Measurements from ENCODE around the gene MAL.

The MAL gene

DNA sequence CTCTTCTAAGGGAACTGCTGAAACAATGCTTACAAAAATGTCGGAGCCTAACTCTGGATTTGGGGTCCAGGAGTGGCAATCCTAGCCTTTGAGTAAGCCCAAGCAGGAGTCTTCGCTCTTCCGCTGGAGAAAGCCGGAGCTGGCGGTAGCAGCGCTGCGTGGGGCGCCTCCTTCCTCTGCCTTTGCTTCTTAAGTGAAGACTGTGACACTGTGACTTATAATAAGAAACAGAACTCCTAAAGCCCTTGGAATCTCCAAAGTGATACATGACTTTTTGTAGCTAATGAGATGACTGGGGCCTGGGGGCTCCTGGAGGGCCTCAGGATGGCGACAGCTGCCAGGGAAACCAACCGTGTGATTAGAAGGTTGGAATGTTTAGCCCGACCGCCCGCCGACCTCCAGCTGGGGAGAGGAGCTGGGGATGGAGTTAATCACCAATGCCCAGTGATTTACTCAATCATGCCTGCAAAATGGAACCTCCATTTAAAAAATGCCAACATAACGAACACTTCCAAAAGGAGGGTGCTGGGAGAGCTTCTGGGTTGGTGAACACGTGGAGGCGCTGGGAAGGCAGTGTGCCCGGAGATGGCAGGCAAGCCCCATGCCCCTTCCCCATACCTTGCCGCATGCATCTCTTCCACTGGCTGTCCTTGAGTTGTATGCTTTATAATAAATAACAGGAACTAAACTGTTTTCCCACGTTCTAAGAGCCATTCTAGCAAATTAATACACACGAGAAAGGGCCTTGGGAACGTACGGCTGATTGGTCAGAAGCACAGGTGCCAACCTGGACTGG, 29.0 kb upstream of the MAL start:
- DNase-seq = no peak

DNA sequence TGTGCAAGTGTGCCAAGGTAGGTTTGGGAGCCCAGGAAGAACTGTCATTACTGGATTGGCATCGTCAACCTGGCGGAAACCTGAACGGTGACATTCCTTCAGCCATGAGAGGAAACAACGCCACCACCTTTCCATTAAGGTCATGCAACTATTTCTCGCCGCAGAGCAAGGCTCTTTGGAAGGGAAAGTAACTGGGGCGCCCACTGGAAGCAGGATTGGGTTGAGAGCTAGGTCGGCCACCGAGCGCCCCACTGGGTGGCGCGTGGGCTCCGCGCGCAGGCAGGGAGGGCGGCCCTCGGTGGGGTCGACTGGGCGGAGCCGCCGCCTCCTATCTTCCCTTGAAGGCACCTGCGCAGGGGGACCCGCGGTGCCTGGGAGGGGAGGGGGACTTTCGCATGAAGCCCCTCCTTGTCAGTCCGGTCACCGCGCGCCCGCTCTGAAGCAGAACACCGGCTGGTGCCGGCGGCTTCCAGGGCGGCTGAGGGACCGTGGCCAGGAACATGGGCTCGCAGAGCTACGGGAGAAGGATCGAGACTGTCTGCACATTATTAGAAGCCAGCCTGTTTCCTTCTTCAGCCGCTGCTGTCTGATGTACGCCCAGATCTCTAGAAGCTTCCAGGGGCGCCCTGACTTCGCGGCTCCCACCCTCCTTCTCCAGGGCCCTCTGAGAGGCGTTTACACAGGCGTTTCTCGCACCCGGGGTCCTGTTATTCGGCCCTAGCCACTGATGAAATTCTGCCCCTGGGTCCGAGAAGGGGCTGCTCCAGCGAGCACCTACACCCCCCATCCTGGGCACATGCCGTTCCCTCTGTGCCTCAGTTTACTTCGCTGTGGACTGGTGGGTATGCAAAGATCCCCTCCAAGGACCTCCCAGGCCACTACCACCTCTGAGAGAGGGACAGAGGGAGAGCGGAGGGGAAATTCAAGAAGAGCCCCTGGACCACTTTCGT, 27.3 kb upstream of the MAL start:
- DNase-seq = no peak

DNA sequence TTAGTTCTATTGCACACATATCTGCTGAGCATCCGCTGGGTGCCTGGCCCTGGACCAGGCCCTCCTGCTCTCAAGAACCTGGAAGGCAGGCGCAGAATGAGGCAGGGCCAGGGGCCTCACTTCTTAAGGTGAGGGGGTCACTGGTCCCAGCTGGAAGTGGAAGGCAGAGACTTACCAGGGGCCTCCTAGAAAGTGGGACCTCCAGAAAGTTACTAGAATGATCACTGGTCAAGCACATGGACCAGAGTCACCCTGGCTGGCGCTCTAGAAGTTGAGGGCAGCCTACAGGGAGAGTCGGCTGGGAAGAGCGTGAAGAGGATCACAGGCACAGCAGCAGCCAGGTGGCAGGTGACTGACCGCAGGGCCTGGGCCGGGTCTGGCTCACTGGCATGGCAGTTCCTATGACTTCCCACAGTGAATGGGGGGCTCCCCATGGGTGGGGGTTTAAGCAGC, 26.1 kb upstream of the MAL start:
- DNase-seq = no peak

DNA sequence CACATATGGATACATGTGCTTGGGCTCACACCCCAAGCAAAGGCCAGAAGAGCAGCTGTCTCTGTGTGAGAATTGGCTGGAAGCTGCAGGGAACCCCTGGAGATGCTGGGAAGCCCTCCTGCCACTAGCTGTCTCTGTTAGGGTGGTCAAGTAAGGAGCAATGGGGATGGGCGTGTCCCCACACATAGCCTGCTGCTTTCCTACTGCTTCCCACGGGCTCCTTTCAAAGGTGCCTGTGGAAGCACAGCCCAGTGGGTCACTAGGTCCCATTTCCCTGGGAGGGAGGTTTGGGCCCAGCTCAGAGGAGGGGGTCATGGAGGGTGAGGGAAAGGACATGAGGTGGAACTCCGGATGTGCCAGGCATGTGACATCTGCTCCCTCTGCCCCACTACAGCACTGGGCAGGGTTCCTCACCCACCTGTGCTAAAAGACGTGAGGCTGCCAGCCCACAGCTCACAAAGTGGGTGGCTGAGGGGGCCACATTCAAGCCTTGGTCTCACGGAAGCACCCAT, 24.4 kb upstream of the MAL start:
- DNase-seq = no peak

DNA sequence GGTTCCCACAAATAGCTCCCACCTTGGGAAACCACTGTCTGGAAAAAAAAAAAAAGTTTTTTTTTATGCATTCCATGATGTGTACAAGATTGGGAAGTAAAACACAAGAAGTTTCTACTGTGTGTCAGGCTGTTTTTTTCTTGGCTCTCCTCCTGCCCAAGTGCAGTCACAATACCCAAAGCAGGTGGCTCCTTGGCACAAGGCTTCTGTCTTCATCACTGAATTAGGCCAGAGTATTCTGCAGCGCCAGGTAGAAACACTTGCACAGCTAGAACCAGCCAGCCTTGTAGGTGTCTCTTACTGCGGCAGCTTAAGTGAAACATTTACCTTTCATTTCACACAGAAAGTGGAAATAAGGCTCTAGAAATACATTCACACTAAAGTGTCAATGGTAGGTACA, 23.8 kb upstream of the MAL start:
- DNase-seq = no peak

GRCh38 chr2:95002498-95002897, 23.0 kb upstream of the MAL start:
- DNase-seq = no peak

DNA sequence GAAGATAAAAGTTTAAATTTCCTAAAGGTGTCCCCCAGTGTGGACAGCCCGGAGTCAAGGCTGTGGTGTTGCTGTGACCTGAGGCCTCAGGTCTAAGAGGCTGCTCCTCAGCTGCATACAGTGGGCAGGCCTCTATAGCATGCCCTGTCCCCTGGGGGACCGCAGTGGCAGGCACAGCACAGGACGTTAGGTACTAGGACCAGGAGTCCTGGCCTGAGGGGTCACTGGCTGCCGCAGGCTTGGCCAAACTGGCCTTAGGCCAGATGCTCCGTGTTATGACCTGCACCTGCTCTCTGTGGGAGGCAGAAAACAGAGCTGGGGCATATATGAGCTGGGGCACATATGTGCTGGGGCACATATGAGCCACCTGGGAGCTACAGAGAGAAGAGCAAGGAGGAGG, 21.2 kb upstream of the MAL start:
- DNase-seq = no peak

DNA sequence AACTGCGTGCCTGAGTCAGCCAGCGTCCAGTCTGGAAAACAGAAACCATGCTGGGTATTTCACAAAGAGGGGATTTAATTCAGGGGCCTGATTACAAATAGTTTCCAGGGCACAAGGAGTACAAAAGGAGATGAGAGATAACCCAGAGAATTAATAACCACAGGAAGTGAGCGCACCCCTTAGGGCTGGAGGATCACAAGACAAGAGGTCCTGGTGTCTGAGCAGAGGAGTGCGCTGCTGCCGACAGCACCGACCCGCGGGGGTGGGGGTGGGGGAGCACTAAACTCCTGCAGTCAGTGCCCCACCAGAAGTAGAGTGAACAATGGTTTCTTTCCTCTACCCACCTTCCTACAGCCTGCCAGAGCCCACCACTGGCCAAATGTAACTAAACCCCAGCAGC, 20.8 kb upstream of the MAL start:
- no peak for DNase-seq

GRCh38 chr2:95005726-95006125, 19.8 kb upstream of the MAL start:
- DNase-seq = no peak

GRCh38 chr2:95006588-95006987, 18.9 kb upstream of the MAL start:
- DNase-seq = no peak

DNA sequence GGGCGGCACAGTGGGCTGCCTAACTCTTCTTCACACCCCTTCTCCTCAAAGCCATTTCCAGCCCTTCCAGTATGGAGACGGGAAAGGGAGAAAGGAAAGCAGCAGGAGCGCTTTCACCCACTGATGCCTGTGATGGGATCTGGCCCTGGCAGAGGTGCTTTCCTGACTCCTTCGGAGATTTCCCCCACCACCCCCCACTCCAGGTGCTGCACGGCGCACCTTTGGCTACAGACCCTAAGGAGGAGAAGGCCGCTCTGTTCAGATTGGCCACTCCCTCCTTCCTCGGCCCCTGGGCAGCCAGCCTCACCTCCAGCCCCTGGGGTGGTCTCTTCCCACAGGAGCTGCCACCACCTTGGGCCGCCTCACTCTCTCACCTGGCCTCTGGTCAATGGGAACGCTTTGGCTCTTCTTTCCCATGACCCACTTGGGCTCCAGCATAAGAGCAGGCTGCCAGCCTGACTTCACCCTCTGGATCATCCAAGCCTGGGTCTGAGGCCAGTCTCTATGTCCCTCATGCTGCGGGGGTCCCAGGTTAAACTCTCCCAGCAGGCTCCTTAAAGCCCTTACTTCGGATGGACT, 18.4 kb upstream of the MAL start:
- DNase-seq = no peak

- DNase-seq = no peak
These were observed 17.7 kb upstream of the MAL start for GRCh38 chr2:95007822-95008221.

- DNase-seq = no peak
These were observed 17.2 kb upstream of the MAL start for GRCh38 chr2:95008306-95008705.

DNA sequence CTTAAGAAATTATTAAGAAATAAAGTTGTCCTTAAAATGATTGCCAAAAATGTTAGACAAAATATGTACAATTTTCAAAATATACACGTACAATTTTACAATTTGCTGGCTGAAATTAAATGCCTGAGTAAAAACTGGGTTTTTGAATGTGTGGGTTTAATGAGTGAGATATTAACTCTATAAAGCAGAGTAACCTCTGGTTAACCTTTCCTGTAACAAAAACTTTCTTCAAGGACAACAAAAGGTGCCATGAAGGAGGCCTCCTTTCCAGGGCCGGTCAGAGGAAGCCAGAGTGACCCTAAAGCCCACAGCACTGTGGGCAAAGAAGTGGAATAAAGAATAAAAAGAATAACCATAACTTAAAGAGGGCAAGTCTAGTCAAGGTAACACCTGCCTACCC, 16.5 kb upstream of the MAL start:
- DNase-seq = no peak

GRCh38 chr2:95009412-95009811, 16.1 kb upstream of the MAL start:
- no peak for DNase-seq

DNA sequence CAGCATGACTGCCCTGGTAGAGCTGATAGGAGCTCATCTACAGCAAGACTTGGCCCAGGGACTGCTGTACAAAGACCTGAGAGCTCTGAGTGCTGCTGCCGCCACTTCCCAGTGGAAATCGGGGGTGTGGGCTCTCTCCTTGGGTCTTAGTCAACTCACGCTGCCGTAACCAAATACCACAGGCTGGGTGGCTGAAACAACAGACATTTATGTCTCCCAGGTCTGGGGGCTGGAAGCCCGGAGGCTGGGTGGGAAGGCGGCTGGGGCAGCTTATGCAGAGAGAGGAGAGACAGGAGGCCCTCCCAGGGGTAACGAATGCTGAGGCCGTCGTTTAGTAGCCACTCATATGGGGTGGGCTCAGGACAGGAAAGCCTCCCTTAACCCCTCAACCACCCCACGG, 15.4 kb upstream of the MAL start:
- no peak for DNase-seq

GRCh38 chr2:95010718-95011117, 14.8 kb upstream of the MAL start:
- DNase-seq = no peak

- DNase-seq = no peak
These were observed 12.5 kb upstream of the MAL start for GRCh38 chr2:95012881-95013550.

GRCh38 chr2:95013726-95014125, 11.8 kb upstream of the MAL start:
- no peak for DNase-seq

GRCh38 chr2:95014126-95014708, 11.3 kb upstream of the MAL start:
- DNase-seq = no peak

DNA sequence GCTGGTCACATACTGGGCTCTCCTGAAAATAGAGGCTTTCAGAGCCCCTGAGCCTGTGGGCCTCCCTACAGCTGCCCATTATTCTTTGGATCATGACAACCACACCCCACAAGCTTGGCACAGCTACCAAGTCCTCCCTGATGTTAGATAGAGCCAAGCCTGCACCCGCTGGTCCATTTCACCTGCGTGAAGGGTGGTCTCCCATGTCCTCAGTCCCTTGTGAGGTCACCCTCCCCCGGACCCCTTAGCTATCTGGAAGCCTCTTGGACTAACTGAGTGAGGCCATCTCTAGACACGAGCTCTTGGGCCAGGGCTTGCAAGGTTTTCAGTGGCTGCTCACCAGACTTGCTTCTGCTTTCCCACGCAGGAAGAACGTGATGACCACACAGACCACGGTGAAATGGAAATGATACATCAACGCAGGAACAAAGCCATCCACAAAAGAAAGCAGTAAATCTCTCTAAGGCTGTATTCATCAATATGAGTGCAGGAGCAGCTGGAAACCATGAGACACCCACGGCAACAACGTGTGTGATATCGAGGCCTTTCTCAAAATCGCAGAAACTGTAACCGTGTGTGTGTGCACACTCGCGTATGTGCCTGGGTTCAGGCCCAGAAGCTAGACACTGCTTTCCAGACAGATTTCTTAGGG, 10.1 kb upstream of the MAL start:
- DNase-seq = no peak

DNA sequence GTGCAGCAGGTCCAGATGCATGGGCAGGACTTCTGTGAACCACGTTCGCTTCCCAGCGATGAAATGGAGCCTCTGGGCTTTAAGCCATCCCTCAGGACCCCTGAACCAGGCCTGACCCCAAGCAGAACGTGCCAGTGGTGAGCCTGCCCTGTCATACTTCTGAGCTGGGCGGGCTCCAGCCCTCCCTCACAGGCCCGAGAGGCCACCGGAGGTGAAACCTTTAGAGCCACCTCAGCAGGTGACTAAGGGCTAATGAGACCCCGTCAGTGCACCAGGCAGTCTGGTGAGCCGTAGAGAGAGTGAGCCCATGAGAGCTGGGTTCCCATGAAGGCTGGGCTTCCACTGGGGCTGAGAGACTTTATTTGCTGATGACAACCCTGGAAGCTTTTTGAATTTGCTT, 8.9 kb upstream of the MAL start:
- DNase-seq = no peak

Data from activated CD4-positive, alpha-beta T cell treated with anti-CD3 and anti-CD28 coated beads, Interleukin-2, amount 50 U/mL, for 4 hours (primary cell).